ENCODE data around the gene UBL4B. TPM values are rescaled to one million over a fixed set of nuclear protein-coding genes. Genes with fewer than 3 reads are reported as not detected.

Gene UBL4B
- total and polyA plus RNA-seq, 10 donors: not detected

- Histone ChIP-seq H3K36me3 (no peaks in the 10 kb centered on the region), H3K4me1 (peaks cover 0 to 8% (median 0%) of the 10 kb centered on the region in 6 donors), H3K27ac (no peak overlapping the region), H3K9me3 (no peaks in the 10 kb centered on the region), H3K4me3 (no peak overlapping the region), H3K27me3 (replicated peaks in 1 of 7) (peaks cover 0 to 86% (median 7%) of the 10 kb centered on the region in 7 donors)
- 68 to 77% (median 70%) methylated on average over 3 of the region's 3 CpGs for WGBS, 5 donors
- TF ChIP-seq CTCF (IDR thresholded peaks at IDR 0.05 in 8 of 11, conservative IDR thresholded peaks at IDR 0.05 in 3 of 11) (no peak), POLR2A (IDR thresholded peaks at IDR 0.05) (no peak), POLR2AphosphoS5 (IDR thresholded peaks at IDR 0.05) (no peak)
- no peak for DNase-seq
- intact Hi-C loops (cut with DNase I; ENCODE audit: low total_unique reads): no loop called here
Observed at GRCh38 chr1:110138956-110139355, 26.7 kb downstream of the UBL4B start.

- intact Hi-C loops (cut with DNase I; ENCODE audit: low total_unique reads): no loop called here
- Histone ChIP-seq H3K9me3 (no peaks in the 10 kb centered on the region), H3K27me3 (replicated peaks in 1 of 7) (peaks cover 0 to 90% (median 19%) of the 10 kb centered on the region in 7 donors), H3K36me3 (no peaks in the 10 kb centered on the region), H3K4me1 (no peaks in the 10 kb centered on the region), H3K4me3 (no peak overlapping the region), H3K27ac (no peak overlapping the region)
- 15 to 32% (median 25%) methylated on average over 3 of the region's 3 CpGs for WGBS, 5 donors
- DNase-seq: peak; percentile 24
- no peak for TF ChIP-seq CTCF (IDR thresholded peaks at IDR 0.05 in 8 of 11, conservative IDR thresholded peaks at IDR 0.05 in 3 of 11)
- TF ChIP-seq POLR2A (IDR thresholded peaks at IDR 0.05): no peak
- TF ChIP-seq POLR2AphosphoS5 (IDR thresholded peaks at IDR 0.05): no peak
Observed at GRCh38 chr1:110144366-110144765, 32.1 kb downstream of the UBL4B start.

- DNase-seq: no peak
- Histone ChIP-seq H3K27me3 (replicated peaks in 1 of 7) (peaks cover 0 to 100% (median 52%) of the 10 kb centered on the region in 7 donors), H3K4me3 (no peak overlapping the region), H3K27ac (no peak overlapping the region), H3K36me3 (no peaks in the 10 kb centered on the region), H3K9me3 (no peaks in the 10 kb centered on the region), H3K4me1 (peaks cover 0 to 21% (median 19%) of the 10 kb centered on the region in 6 donors)
- 36 to 48% (median 43%) methylated on average over 4 of the region's 4 CpGs for WGBS, 5 donors
- intact Hi-C loops (cut with DNase I; ENCODE audit: low total_unique reads): no loop called here
- no peak for TF ChIP-seq CTCF (IDR thresholded peaks at IDR 0.05 in 8 of 11, conservative IDR thresholded peaks at IDR 0.05 in 3 of 11)
- TF ChIP-seq POLR2A (IDR thresholded peaks at IDR 0.05): no peak
- TF ChIP-seq POLR2AphosphoS5 (IDR thresholded peaks at IDR 0.05): no peak
Observed at GRCh38 chr1:110148961-110149360, 36.7 kb downstream of the UBL4B start.

- Histone ChIP-seq H3K4me1 (peaks cover 0 to 21% (median 19%) of the 10 kb centered on the region in 6 donors), H3K36me3 (no peaks in the 10 kb centered on the region), H3K9me3 (no peaks in the 10 kb centered on the region), H3K27me3 (replicated peaks in 1 of 7) (peaks cover 0 to 100% (median 48%) of the 10 kb centered on the region in 7 donors), H3K27ac (no peak within 1 kb of the TSS), H3K4me3 (peak within 1 kb of the TSS in 7 of 8 donors; percentile 15 to 58 (median 23))
- DNase-seq: peak; percentile 58
- intact Hi-C loops (cut with DNase I; ENCODE audit: low total_unique reads): no loop called here
- 1 to 2% (median 1%) methylated on average over 18 to 104 of the region's 104 CpGs for WGBS, 5 donors
- TF ChIP-seq CTCF (IDR thresholded peaks at IDR 0.05 in 8 of 11, conservative IDR thresholded peaks at IDR 0.05 in 3 of 11): no peak
- TF ChIP-seq POLR2AphosphoS5 (IDR thresholded peaks at IDR 0.05): no peak
- no peak for TF ChIP-seq POLR2A (IDR thresholded peaks at IDR 0.05)
Observed at GRCh38 chr1:110150330-110151174, 38.3 kb downstream of the UBL4B start, which contains the start of gene SLC6A17. Gene SLC6A17 (plus strand): TSS chr1:110150494. CDS start chr1:110166930, 16,436 bp downstream.

All from spleen (tissue), 11 donors.